HepG2 (cell line): ENCODE measurements around the gene CCK. TPM values are rescaled to one million over a fixed set of nuclear protein-coding genes. Genes with fewer than 3 reads are reported as not detected.

Experiments
- ATAC-seq: fragments of 200-7000 bp; cut with Tn5 transposase; 3 replicates; pipeline ENCODE4 v1.9.1; 2020; ENCODE audit warnings: mild to moderate bottlenecking, moderate library complexity
- BruUV-seq: library from RNA; stranded (reverse); fragments of 400-500 nt; replicated peaks from 2 replicates; lab custom pipeline; 2021; lab: Mats Ljungman, UMichigan
- CTCF ChIA-PET: fragments of 300-600 bp; formaldehyde crosslinking; extraction: SDS; loops from one replicate; lab custom pipeline; 2021; ENCODE audit warnings: low total read pairs, inconsistent platforms, low intra/inter-chr PET ratio; lab: Yijun Ruan, JAX
- POLR2A ChIA-PET: fragments of 350-600 bp; sonication (Branson Sonifier 250); formaldehyde crosslinking; loops from one replicate; lab custom pipeline; 2020; ENCODE audit warnings: antibody characterized with exemption, inconsistent platforms; lab: Yijun Ruan, JAX
- DNase-seq: peaks from one replicate; pipeline ENCODE4 v3.0.0-alpha.2; 2015; ENCODE audit warnings: low spot score
- FAIRE-seq: peaks from 3 replicates; lab custom pipeline; 2011; peaks lifted over from hg19 to GRCh38; lab: Jason Lieb, UNC
- H2AFZ ChIP-seq: one replicate; pipeline ENCODE4 v1.6.1; 2011; ENCODE audit warnings: low read length, inconsistent platforms
- H3K27ac ChIP-seq: fragments of 300-600 bp; 3 replicates; pipeline ENCODE4 v1.8.0; 2011; ENCODE audit warnings: mixed run types, mild to moderate bottlenecking, mixed read lengths, low read length, inconsistent platforms; ENCODE audit not compliant: insufficient read depth; ENCODE audit errors: extremely low read length
- H3K27me3 ChIP-seq, 2 experiments: fragments of 200-600 bp in 1 of 2; 2 replicates in 1 of 2; 3 replicates in 1 of 2; pipeline versions ENCODE4 v1.6.0 to v1.8.0; 2011; ENCODE audit warnings: low read length in 2 of 2, mild to moderate bottlenecking in 2 of 2, moderate library complexity in 2 of 2, inconsistent platforms in 1 of 2; ENCODE audit not compliant: insufficient read depth in 2 of 2, control insufficient read depth in 1 of 2
- H3K36me3 ChIP-seq, 2 experiments: fragments of 200-600 bp in 1 of 2; replicated peaks in 1 of 2; 2 replicates in 1 of 2; 3 replicates in 1 of 2; pipeline versions ENCODE4 v1.5.1 to v1.8.0; 2011; ENCODE audit warnings: low read length in 2 of 2, inconsistent platforms in 1 of 2; ENCODE audit not compliant: insufficient read depth in 2 of 2, control insufficient read depth in 1 of 2
- H3K4me1 ChIP-seq: 2 replicates; pipeline ENCODE4 v1.5.1; 2012; ENCODE audit warnings: low read length, inconsistent platforms; ENCODE audit not compliant: insufficient read depth
- H3K4me2 ChIP-seq: 2 replicates; pipeline ENCODE4 v1.6.0; 2011; ENCODE audit warnings: low read depth, low read length, inconsistent platforms
- H3K4me3 ChIP-seq, 3 experiments: fragments of 200-600 bp in 1 of 3; sonication (generic), shearing (Covaris generic) in 1 of 3; replicated peaks in 1 of 3; 2 replicates each; pipeline ENCODE4 v1.5.1; 2011 to 2016; ENCODE audit warnings: low read length in 3 of 3, inconsistent platforms in 2 of 3, low read depth in 2 of 3, mild to moderate bottlenecking in 2 of 3, control low read depth in 1 of 3, mixed read lengths in 1 of 3; ENCODE audit not compliant: insufficient read depth in 1 of 3
- H3K79me2 ChIP-seq: one replicate; pipeline ENCODE4 v1.6.1; 2011; ENCODE audit warnings: low read length, inconsistent platforms; ENCODE audit not compliant: insufficient read depth
- H3K9ac ChIP-seq: 2 replicates; pipeline ENCODE4 v1.6.0; 2011; ENCODE audit warnings: mild to moderate bottlenecking, low read depth, low read length, inconsistent platforms; ENCODE audit not compliant: insufficient read depth
- H3K9me3 ChIP-seq: 2 replicates; pipeline ENCODE4 v1.5.1; 2012; ENCODE audit warnings: mild to moderate bottlenecking, low read length
- H4K20me1 ChIP-seq: 2 replicates; pipeline ENCODE4 v1.6.0; 2011; ENCODE audit warnings: inconsistent platforms, mild to moderate bottlenecking, low read length, moderate library complexity; ENCODE audit not compliant: insufficient read depth
- ATF4 ChIP-seq, 2 experiments: fragments of 450-650 bp in 1 of 2; sonication (generic) in 1 of 2; formaldehyde crosslinking; IDR thresholded peaks; 2 replicates each; pipeline versions ENCODE4 v1.5.0 to v1.8.0; 2020 to 2022; ENCODE audit warnings: mild to moderate bottlenecking in 1 of 2, missing genetic modification reagents in 1 of 2
- ELF1 ChIP-seq: sonication (generic); formaldehyde crosslinking; IDR thresholded peaks from 2 replicates; pipeline ENCODE4 v1.4.0; 2020; ENCODE audit warnings: missing genetic modification reagents
- ETS1 ChIP-seq: sonication (generic); formaldehyde crosslinking; IDR thresholded peaks from 2 replicates; pipeline ENCODE4 v1.4.0; 2020; ENCODE audit warnings: missing genetic modification reagents
- NFYC ChIP-seq: IDR thresholded peaks from 2 replicates; pipeline ENCODE4 v1.6.1; 2016; ENCODE audit warnings: missing genetic modification reagents, missing compliant biosample characterization
- SETDB1 ChIP-seq: sonication (generic); formaldehyde crosslinking; IDR thresholded peaks from 2 replicates; pipeline ENCODE4 v1.5.1; 2020; ENCODE audit warnings: missing genetic modification reagents, mild to moderate bottlenecking, borderline replicate concordance
- SSRP1 ChIP-seq: IDR thresholded peaks from 2 replicates; pipeline ENCODE4 v1.6.1; 2016; ENCODE audit warnings: control low read depth
- TCF7 ChIP-seq: sonication (generic); IDR thresholded peaks from 2 replicates; pipeline ENCODE4 v1.6.1; 2016; ENCODE audit warnings: antibody characterized with exemption, low read depth
- ZNF101 ChIP-seq: sonication (generic); formaldehyde crosslinking; IDR thresholded peaks from 2 replicates; pipeline ENCODE4 v1.4.0; 2020; ENCODE audit warnings: mild to moderate bottlenecking, low read depth, missing genetic modification reagents, borderline replicate concordance
- ZNF121 ChIP-seq: sonication (generic); formaldehyde crosslinking; IDR thresholded peaks from 2 replicates; pipeline ENCODE4 v1.5.0; 2020; ENCODE audit warnings: mild to moderate bottlenecking, missing genetic modification reagents
- ZNF138 ChIP-seq: sonication (generic); formaldehyde crosslinking; IDR thresholded peaks from 2 replicates; pipeline ENCODE4 v1.5.0; 2020; ENCODE audit warnings: mild to moderate bottlenecking, low read depth, missing genetic modification reagents
- ZNF296 ChIP-seq: sonication (generic); formaldehyde crosslinking; conservative IDR thresholded peaks from 2 replicates; pipeline ENCODE4 v1.5.0; 2020; ENCODE audit warnings: mild to moderate bottlenecking, missing genetic modification reagents
- ZNF496 ChIP-seq: sonication (generic); formaldehyde crosslinking; IDR thresholded peaks from 2 replicates; pipeline ENCODE4 v1.8.1; 2023; ENCODE audit warnings: mild to moderate bottlenecking, moderate library complexity, missing genetic modification reagents; ENCODE audit not compliant: insufficient replicate concordance
- ZNF512B ChIP-seq: sonication (generic); formaldehyde crosslinking; IDR thresholded peaks from 2 replicates; pipeline ENCODE4 v1.5.1; 2020; ENCODE audit warnings: missing genetic modification reagents, mild to moderate bottlenecking, borderline replicate concordance
- ZNF747 ChIP-seq: sonication (generic); formaldehyde crosslinking; IDR thresholded peaks from 2 replicates; pipeline ENCODE4 v1.8.1; 2023; ENCODE audit warnings: missing genetic modification reagents, mild to moderate bottlenecking, borderline replicate concordance
- ZNF83 ChIP-seq: sonication (generic); formaldehyde crosslinking; IDR thresholded peaks from 2 replicates; pipeline ENCODE4 v1.4.0; 2020; ENCODE audit warnings: missing genetic modification reagents, mild to moderate bottlenecking, borderline replicate concordance
- WGBS: methylation state at CpG from one replicate; pipeline ENCODE4 v1.1.6; 2017; ENCODE audit warnings: low lambda C conversion rate; 5-methylcytosine and 5-hydroxymethylcytosine counted together
- in situ Hi-C: cut with HindIII; loops from 2 replicates; pipeline ENCODE4 v1.10.0; 2017; ENCODE audit warnings: low pct_unique_long_range_greater_than_20kb; ENCODE audit not compliant: extremely low pct_ligation_motif_present
- intact Hi-C: fragments of 100-400 bp; cut with micrococcal nuclease; formaldehyde crosslinking; loops from one replicate; pipeline ENCODE4 v1.10.0; 2022; ENCODE audit not compliant: unreplicated experiment
- polyA plus RNA-seq, 8 experiments: library from polyadenylated mRNA; depleted of rRNA in 3 of 8; stranded (reverse) in 7 of 8; unstranded in 1 of 8; fragments of >200 nt; fragmentation: Illumina TruSeq in 4 of 8; extraction: Trizol in 4 of 8; gene quantifications; 2 replicates each; pipeline versions ENCODE4 v1.2.1 to v1.2.3, GENCODE V29; 2011 to 2016; ENCODE audit warnings: low read depth in 4 of 8, missing spikeins in 1 of 8, mixed read lengths in 1 of 8; ENCODE audit not compliant: insufficient read depth in 1 of 8
- total RNA-seq, 5 experiments: library from RNA; depleted of rRNA; stranded (reverse); fragments of >200 nt; fragmentation: Illumina TruSeq; extraction: Trizol; gene quantifications; 2 replicates each; pipeline ENCODE4 v1.2.3, GENCODE V29; 2016; ENCODE audit warnings: low read depth in 1 of 5

CCK gene
- total and polyA plus RNA-seq, 2 of the 13 experiments (the other 11 are each of a cell fraction or from before 2014, with no cell fraction given), result not detected

GRCh38 chr3:42276141-42277132, 10.5 kb upstream of the CCK start (continued):
- no peak for TF ChIP-seq ZNF512B (CRISPR knock-in tag)
- no peak for TF ChIP-seq ATF4 (CRISPR knock-in tag; IDR thresholded peaks at IDR 0.05)
- no peak for TF ChIP-seq SETDB1 (CRISPR knock-in tag)
- no peak for TF ChIP-seq NFYC (CRISPR knock-in tag)

GRCh38 chr3:42275217-42275616, 9.2 kb upstream of the CCK start:
- Histone ChIP-seq H3K79me2 (no peaks in the 10 kb centered on the region), H3K4me2 (no peak overlapping the region), H3K36me3 (no peaks in the 10 kb centered on the region), H4K20me1 (no peaks in the 10 kb centered on the region), H3K27ac (no peak overlapping the region), H3K27me3 (peaks cover 2 to 6% of the 10 kb centered on the region in 2 experiments; a peak in 2 of 5 replicates), H3K9me3 (peaks cover 9% of the 10 kb centered on the region), H2AFZ (no peak overlapping the region), H3K4me3 (no peak overlapping the region), H3K9ac (no peak overlapping the region), H3K4me1 (no peaks in the 10 kb centered on the region)
- intact Hi-C loops, result no loop called here
- WGBS, result 7% methylated on average over 1 of the region's 1 CpG
- no TSS peak for BruUV-seq
- POLR2A ChIA-PET, result no interaction called here
- ATAC-seq (no peak), FAIRE-seq (no peak), DNase-seq (no peak)
- in situ Hi-C loops, result no loop called here
- CTCF ChIA-PET, result no interaction called here
- no peak for TF ChIP-seq ZNF138
- no peak for TF ChIP-seq ZNF296 (CRISPR knock-in tag)
- TF ChIP-seq ZNF101 (CRISPR knock-in tag), result no peak
- no peak for TF ChIP-seq ZNF747
- TF ChIP-seq SSRP1 (CRISPR knock-in tag), result no peak
- no peak for TF ChIP-seq ELF1 (CRISPR knock-in tag)
- no peak for TF ChIP-seq ZNF121 (CRISPR knock-in tag)
- TF ChIP-seq ZNF83, result no peak
- no peak for TF ChIP-seq TCF7
- TF ChIP-seq ETS1 (CRISPR knock-in tag), result no peak
- no peak for TF ChIP-seq ZNF496 (CRISPR knock-in tag)
